ENCODE data around the gene FDX2. TPM values are rescaled to one million over a fixed set of nuclear protein-coding genes. Genes with fewer than 3 reads are reported as not detected.

The FDX2 gene
- total and polyA plus RNA-seq, 2 of the 13 experiments (the other 11 are each of a cell fraction or from before 2014, with no cell fraction given) = 21.0 to 24.7 TPM

DNA sequence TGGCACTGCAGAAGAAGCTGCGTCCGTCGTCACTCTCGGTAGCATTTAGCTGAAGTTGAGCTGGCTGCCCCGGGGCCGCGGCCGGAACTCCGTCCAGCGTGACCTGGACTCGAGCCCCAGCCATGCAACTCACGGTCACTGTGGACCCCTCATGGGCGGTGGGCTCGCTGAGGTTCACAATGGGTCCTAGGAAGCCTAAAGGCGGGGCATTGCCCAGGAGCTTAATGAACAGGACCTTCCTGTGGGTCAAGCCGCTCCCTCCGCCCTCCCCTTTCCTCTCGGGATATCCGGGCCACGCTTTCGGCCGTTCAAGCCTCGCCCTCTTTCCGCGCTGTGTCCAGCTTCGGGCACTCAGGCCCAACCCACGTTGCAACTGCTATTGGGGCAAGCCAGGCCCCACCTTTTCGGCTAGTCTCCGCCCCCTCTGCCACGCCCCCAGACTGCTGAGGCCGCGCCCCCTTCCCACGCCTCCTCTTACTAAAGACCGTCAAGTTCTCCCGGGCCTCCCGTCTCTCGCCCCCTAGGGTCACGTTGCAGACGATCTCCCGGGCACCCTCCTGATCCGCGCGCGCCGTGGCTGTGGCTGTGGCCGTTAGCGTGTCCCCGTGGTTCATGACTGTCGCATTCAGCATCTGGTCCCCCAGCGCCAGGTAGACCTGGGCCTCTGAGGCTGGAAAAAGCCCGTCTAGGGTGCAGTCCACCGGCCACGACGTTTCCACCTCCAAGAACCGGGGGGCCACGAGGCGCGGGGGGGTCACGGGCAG, 19.0 kb upstream of the FDX2 start (continued):
- TF ChIP-seq MIER3 (CRISPR knock-in tag; IDR thresholded peaks at IDR 0.05; ENCODE audit: borderline replicate concordance) (no peak), RORA (CRISPR knock-in tag; IDR thresholded peaks at IDR 0.05) (no peak), NBN (conservative IDR thresholded peaks at IDR 0.05) (no peak), ZSCAN9 (CRISPR knock-in tag; IDR thresholded peaks at IDR 0.05; ENCODE audit: borderline replicate concordance) (no peak), FOXP1 (IDR thresholded peaks at IDR 0.05) (no peak), FOXP1 (CRISPR knock-in tag; IDR thresholded peaks at IDR 0.05) (no peak), SATB2 (CRISPR knock-in tag; IDR thresholded peaks at IDR 0.05) (no peak), FOXC1 (CRISPR knock-in tag; IDR thresholded peaks at IDR 0.05; ENCODE audit: borderline replicate concordance) (peak; percentile 90), ZNF333 (CRISPR knock-in tag; IDR thresholded peaks at IDR 0.05; ENCODE audit: borderline replicate concordance) (peak; percentile 75), SYNCRIP (IDR thresholded peaks at IDR 0.05; ENCODE audit: insufficient read depth, low read depth, low read length) (no peak), ARNT2 (CRISPR knock-in tag; IDR thresholded peaks at IDR 0.05; ENCODE audit: low read depth) (no peak), FOXA3 (CRISPR knock-in tag; IDR thresholded peaks at IDR 0.05) (no peak), SP5 (CRISPR knock-in tag; IDR thresholded peaks at IDR 0.05; ENCODE audit: borderline replicate concordance, low read depth) (peak; percentile 60), ZNF441 (CRISPR knock-in tag; IDR thresholded peaks at IDR 0.05; ENCODE audit: borderline replicate concordance) (0 out of 2 replicates have a peak, but pooled peaks have one; percentile 45), ATF7-NPFF (CRISPR knock-in tag; IDR thresholded peaks at IDR 0.05; ENCODE audit: low read depth) (no peak), AGO1 (IDR thresholded peaks at IDR 0.05; ENCODE audit: low read depth, low read length, poor library complexity, severe bottlenecking) (no peak), JUND (CRISPR knock-in tag; IDR thresholded peaks at IDR 0.05) (no peak), DR1 (CRISPR knock-in tag; IDR thresholded peaks at IDR 0.05) (peak; percentile 88)
- TF ChIP-seq, protein P1, sequence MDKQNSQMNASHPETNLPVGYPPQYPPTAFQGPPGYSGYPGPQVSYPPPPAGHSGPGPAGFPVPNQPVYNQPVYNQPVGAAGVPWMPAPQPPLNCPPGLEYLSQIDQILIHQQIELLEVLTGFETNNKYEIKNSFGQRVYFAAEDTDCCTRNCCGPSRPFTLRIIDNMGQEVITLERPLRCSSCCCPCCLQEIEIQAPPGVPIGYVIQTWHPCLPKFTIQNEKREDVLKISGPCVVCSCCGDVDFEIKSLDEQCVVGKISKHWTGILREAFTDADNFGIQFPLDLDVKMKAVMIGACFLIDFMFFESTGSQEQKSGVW (CRISPR knock-in tag; IDR thresholded peaks at IDR 0.05; ENCODE audit: borderline replicate concordance) = no peak
- TF ChIP-seq, protein P2, sequence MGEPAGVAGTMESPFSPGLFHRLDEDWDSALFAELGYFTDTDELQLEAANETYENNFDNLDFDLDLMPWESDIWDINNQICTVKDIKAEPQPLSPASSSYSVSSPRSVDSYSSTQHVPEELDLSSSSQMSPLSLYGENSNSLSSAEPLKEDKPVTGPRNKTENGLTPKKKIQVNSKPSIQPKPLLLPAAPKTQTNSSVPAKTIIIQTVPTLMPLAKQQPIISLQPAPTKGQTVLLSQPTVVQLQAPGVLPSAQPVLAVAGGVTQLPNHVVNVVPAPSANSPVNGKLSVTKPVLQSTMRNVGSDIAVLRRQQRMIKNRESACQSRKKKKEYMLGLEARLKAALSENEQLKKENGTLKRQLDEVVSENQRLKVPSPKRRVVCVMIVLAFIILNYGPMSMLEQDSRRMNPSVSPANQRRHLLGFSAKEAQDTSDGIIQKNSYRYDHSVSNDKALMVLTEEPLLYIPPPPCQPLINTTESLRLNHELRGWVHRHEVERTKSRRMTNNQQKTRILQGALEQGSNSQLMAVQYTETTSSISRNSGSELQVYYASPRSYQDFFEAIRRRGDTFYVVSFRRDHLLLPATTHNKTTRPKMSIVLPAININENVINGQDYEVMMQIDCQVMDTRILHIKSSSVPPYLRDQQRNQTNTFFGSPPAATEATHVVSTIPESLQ (CRISPR knock-in tag; conservative IDR thresholded peaks at IDR 0.05) = no peak
- TF ChIP-seq, protein P3, sequence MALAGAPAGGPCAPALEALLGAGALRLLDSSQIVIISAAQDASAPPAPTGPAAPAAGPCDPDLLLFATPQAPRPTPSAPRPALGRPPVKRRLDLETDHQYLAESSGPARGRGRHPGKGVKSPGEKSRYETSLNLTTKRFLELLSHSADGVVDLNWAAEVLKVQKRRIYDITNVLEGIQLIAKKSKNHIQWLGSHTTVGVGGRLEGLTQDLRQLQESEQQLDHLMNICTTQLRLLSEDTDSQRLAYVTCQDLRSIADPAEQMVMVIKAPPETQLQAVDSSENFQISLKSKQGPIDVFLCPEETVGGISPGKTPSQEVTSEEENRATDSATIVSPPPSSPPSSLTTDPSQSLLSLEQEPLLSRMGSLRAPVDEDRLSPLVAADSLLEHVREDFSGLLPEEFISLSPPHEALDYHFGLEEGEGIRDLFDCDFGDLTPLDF (CRISPR knock-in tag; IDR thresholded peaks at IDR 0.05) = no peak
- TF ChIP-seq, protein P4, sequence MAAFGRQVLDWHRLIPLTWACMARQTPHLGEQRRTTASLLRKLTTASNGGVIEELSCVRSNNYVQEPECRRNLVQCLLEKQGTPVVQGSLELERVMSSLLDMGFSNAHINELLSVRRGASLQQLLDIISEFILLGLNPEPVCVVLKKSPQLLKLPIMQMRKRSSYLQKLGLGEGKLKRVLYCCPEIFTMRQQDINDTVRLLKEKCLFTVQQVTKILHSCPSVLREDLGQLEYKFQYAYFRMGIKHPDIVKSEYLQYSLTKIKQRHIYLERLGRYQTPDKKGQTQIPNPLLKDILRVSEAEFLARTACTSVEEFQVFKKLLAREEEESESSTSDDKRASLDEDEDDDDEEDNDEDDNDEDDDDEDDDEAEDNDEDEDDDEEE (CRISPR knock-in tag; IDR thresholded peaks at IDR 0.05) = 0 out of 2 replicates have a peak, but pooled peaks have one; percentile 32
- TF ChIP-seq, protein P5, sequence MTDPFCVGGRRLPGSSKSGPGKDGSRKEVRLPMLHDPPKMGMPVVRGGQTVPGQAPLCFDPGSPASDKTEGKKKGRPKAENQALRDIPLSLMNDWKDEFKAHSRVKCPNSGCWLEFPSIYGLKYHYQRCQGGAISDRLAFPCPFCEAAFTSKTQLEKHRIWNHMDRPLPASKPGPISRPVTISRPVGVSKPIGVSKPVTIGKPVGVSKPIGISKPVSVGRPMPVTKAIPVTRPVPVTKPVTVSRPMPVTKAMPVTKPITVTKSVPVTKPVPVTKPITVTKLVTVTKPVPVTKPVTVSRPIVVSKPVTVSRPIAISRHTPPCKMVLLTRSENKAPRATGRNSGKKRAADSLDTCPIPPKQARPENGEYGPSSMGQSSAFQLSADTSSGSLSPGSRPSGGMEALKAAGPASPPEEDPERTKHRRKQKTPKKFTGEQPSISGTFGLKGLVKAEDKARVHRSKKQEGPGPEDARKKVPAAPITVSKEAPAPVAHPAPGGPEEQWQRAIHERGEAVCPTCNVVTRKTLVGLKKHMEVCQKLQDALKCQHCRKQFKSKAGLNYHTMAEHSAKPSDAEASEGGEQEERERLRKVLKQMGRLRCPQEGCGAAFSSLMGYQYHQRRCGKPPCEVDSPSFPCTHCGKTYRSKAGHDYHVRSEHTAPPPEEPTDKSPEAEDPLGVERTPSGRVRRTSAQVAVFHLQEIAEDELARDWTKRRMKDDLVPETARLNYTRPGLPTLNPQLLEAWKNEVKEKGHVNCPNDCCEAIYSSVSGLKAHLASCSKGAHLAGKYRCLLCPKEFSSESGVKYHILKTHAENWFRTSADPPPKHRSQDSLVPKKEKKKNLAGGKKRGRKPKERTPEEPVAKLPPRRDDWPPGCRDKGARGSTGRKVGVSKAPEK (CRISPR knock-in tag; IDR thresholded peaks at IDR 0.05; ENCODE audit: borderline replicate concordance) = no peak
